ENCODE data around the gene OBSCN. TPM values are rescaled to one million over a fixed set of nuclear protein-coding genes. Genes with fewer than 3 reads are reported as not detected.

Gene OBSCN
- total and polyA plus RNA-seq, 12 donors: 176 to 639 (median 407) TPM

DNA sequence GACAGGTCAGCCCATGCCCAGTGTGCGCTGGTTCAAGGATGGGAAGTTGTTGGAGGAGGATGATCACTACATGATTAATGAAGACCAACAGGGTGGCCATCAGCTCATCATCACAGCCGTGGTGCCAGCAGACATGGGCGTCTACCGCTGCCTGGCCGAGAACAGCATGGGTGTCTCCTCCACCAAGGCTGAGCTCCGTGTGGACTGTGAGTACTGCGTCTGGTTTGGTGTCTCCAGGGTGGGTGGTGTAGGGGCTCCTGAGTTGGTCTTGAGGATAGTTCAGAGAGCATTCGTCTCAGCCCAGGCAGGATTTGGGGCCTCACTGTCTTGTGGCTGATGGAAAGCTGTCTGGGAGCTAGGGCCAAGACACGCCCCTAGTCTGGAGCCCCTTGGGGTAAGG, 115.6 kb downstream of the OBSCN start:
- Histone ChIP-seq H3K4me1 (peaks cover 0 to 14% (median 0%) of the 10 kb centered on the region in 9 donors), H3K27ac (no peak overlapping the region), H3K36me3 (peaks cover 0 to 89% (median 49%) of the 10 kb centered on the region in 9 donors), H3K9me3 (peaks cover 0 to 21% (median 7%) of the 10 kb centered on the region in 11 donors), H3K4me3 (no peak overlapping the region), H3K27me3 (no peaks in the 10 kb centered on the region)
- WGBS, 2 donors: 91 to 92% methylated on average over 9 of the region's 9 CpGs
- TF ChIP-seq, protein P1, sequence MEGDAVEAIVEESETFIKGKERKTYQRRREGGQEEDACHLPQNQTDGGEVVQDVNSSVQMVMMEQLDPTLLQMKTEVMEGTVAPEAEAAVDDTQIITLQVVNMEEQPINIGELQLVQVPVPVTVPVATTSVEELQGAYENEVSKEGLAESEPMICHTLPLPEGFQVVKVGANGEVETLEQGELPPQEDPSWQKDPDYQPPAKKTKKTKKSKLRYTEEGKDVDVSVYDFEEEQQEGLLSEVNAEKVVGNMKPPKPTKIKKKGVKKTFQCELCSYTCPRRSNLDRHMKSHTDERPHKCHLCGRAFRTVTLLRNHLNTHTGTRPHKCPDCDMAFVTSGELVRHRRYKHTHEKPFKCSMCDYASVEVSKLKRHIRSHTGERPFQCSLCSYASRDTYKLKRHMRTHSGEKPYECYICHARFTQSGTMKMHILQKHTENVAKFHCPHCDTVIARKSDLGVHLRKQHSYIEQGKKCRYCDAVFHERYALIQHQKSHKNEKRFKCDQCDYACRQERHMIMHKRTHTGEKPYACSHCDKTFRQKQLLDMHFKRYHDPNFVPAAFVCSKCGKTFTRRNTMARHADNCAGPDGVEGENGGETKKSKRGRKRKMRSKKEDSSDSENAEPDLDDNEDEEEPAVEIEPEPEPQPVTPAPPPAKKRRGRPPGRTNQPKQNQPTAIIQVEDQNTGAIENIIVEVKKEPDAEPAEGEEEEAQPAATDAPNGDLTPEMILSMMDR (IDR thresholded peaks at IDR 0.05): no peak
- no peak for DNase-seq
- peak in 1 of 8 donors; percentile 7 for ATAC-seq
- intact Hi-C loops (cut with DNase I): no loop called here

DNA sequence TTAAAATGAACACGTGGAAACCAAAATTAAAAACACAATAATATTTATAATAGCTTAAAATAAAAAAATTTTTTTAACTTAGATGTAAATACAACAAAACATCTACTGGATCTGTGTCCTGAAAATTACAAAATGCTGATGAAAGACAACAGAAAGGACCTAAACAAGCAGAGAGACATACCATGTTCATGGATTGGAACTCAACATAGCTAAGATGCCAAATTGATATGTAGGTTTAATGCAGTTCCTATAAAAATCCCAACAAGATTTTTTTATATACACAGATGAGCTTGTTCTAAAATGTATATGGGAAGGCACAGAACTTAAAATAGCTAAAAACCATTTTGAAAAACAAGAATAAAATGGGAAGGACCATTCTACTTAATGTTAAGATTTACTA, 117.4 kb downstream of the OBSCN start:
- TF ChIP-seq, protein P1 (IDR thresholded peaks at IDR 0.05): no peak
- peaks cover 0 to 29% (median 0%) of the 10 kb centered on the region in 9 donors for H3K4me1 ChIP-seq
- H3K9me3 ChIP-seq: peaks cover 0 to 21% (median 7%) of the 10 kb centered on the region in 11 donors
- H3K27me3 ChIP-seq: no peaks in the 10 kb centered on the region
- H3K36me3 ChIP-seq: peaks cover 0 to 83% (median 41%) of the 10 kb centered on the region in 9 donors
- intact Hi-C loops (cut with DNase I): no loop called here
- no peak for DNase-seq
- H3K27ac ChIP-seq: no peak overlapping the region
- H3K4me3 ChIP-seq: no peak overlapping the region
- no peak for ATAC-seq
- WGBS, 2 donors: 80 to 86% methylated on average over 1 of the region's 1 CpG

DNA sequence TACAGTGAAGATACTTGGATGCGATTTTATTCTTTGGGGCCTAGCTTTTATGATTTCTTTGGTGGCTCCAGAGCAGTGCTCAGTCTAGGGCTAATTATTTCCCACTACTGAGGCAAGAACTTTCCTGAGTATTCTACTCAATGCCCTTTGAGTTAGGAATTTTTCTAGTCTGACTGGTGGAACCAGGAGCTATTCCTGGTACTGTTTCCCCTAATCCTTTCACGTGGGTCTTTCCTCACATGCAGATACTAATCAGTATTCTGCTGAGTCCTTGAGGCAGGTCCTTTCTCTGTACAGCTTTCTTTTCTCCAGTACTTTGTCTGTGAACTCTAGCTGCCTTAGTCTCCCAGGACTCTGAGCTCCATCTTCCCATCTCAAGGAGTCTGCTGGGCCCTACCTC, 122.0 kb downstream of the OBSCN start:
- peaks cover 0 to 70% (median 19%) of the 10 kb centered on the region in 9 donors for H3K36me3 ChIP-seq
- H3K27me3 ChIP-seq: no peaks in the 10 kb centered on the region
- peak overlapping the region in 3 of 10 donors; percentile 15 to 26 (median 20) for H3K27ac ChIP-seq
- H3K4me1 ChIP-seq: peaks cover 0 to 31% (median 0%) of the 10 kb centered on the region in 9 donors
- ATAC-seq (peak in 2 of 8 donors; percentile 38 to 68), DNase-seq (no peak)
- intact Hi-C loops (cut with DNase I): no loop called here
- H3K9me3 ChIP-seq: peaks cover 0 to 10% (median 6%) of the 10 kb centered on the region in 11 donors
- TF ChIP-seq, protein P1 (IDR thresholded peaks at IDR 0.05): no peak
- H3K4me3 ChIP-seq: no peak overlapping the region
- WGBS, 2 donors: 61 to 65% methylated on average over 2 of the region's 2 CpGs

DNA sequence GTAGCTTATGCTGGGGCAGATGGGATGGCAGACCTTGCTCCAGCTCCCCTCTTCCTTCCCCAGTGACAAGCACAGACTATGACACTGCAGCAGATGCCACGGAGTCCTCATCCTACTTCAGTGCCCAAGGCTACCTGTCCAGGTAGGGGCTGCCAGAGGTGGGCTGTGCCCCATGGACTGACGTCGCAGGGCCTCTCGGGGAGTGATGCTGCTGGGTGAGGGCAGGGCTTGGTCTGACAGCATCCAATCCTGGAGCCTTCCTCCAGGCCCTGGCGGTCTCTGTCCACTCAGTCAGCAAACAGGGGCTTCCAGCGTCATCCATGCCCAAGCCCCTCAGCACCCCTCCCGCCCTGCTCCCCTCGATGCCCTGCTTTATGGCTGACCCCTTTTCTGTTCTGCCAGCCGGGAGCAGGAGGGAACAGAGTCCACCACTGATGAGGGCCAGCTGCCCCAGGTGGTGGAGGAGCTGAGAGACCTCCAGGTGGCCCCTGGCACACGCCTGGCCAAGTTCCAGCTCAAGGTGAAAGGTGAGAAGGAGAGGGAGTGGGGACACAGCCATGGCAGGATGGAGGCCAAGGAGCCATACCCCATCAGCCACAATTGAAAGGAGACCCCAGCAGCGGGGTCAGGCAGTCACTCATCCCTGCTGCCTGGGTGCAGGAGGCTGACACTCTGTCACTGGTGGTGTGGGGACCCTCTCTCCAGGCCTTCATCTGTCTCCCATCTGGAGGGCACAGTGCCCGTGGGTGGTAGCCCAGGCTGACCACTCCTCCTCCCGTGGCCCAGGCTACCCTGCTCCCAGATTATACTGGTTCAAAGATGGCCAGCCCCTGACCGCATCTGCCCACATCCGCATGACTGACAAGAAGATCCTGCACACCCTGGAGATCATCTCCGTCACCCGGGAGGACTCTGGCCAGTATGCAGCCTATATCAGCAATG, 125.2 kb downstream of the OBSCN start:
- H3K9me3 ChIP-seq: no peaks in the 10 kb centered on the region
- TF ChIP-seq, protein P1 (IDR thresholded peaks at IDR 0.05): no peak
- H3K36me3 ChIP-seq: peaks cover 0 to 72% (median 10%) of the 10 kb centered on the region in 9 donors
- peak in 1 of 8 donors; percentile 6 for ATAC-seq
- peaks cover 0 to 20% (median 0%) of the 10 kb centered on the region in 9 donors for H3K4me1 ChIP-seq
- intact Hi-C loops (cut with DNase I): no loop called here
- no peak overlapping the region for H3K4me3 ChIP-seq
- no peaks in the 10 kb centered on the region for H3K27me3 ChIP-seq
- WGBS, 2 donors: 91 to 92% methylated on average over 17 of the region's 17 CpGs
- peak in 1 of 2 donors; percentile 6 for DNase-seq
- H3K27ac ChIP-seq: no peak overlapping the region
